H1 (cell line): ENCODE data around the gene AGO3. TPM values are rescaled to one million over a fixed set of nuclear protein-coding genes. Genes with fewer than 3 reads are reported as not detected.

Experiments
- CTCF ChIA-PET: fragments of 300-600 bp; sonication (Branson Sonifier 250); formaldehyde crosslinking; loops from one replicate; lab custom pipeline; 2021; ENCODE audit not compliant: partially characterized antibody; lab: Charles Lee
- POLR2A ChIA-PET: fragments of 300-600 bp; sonication (Branson Sonifier 250); formaldehyde crosslinking; loops from one replicate; lab custom pipeline; 2021; ENCODE audit warnings: inconsistent platforms; ENCODE audit not compliant: partially characterized antibody; lab: Charles Lee
- DNase-seq, 2 experiments: peaks; one replicate each; pipeline versions ENCODE4 v3.0.0 to v3.0.0-alpha.2; 2010 to 2022; ENCODE audit warnings: low spot score in 2 of 2, low read depth in 1 of 2, mixed read lengths in 1 of 2
- FAIRE-seq: peaks from 2 replicates; lab custom pipeline; 2011; peaks lifted over from hg19 to GRCh38; lab: Jason Lieb, UNC
- H2AFZ ChIP-seq: 2 replicates; pipeline ENCODE4 v1.8.1; 2012; ENCODE audit warnings: low read length, inconsistent platforms
- H2AK5ac ChIP-seq: 2 replicates; pipeline ENCODE4 v1.6.1; 2013; ENCODE audit warnings: low read depth, low read length
- H2BK120ac ChIP-seq: replicated peaks from 2 replicates; pipeline ENCODE3; 2013; ENCODE audit warnings: low read depth, low read length, inconsistent platforms
- H2BK12ac ChIP-seq: 2 replicates; pipeline ENCODE4 v1.6.1; 2013; ENCODE audit warnings: low read depth, low read length
- H2BK15ac ChIP-seq: 2 replicates; pipeline ENCODE4 v1.6.1; 2013; ENCODE audit warnings: low read length
- H2BK20ac ChIP-seq: 2 replicates; pipeline ENCODE4 v1.6.1; 2013; ENCODE audit warnings: low read length
- H2BK5ac ChIP-seq: 2 replicates; pipeline ENCODE4 v1.6.1; 2013; ENCODE audit warnings: low read depth, low read length
- H3K14ac ChIP-seq: 2 replicates; pipeline ENCODE4 v1.6.1; 2013; ENCODE audit warnings: inconsistent platforms; ENCODE audit not compliant: insufficient read length
- H3K18ac ChIP-seq: 2 replicates; pipeline ENCODE4 v1.6.1; 2013; ENCODE audit warnings: low read length; ENCODE audit errors: extremely low read depth
- H3K23ac ChIP-seq: 2 replicates; pipeline ENCODE4 v1.6.1; 2013; ENCODE audit warnings: inconsistent platforms; ENCODE audit not compliant: insufficient read length
- H3K23me2 ChIP-seq: 2 replicates; pipeline ENCODE4 v1.6.1; 2013; ENCODE audit warnings: low read depth, low read length
- H3K27ac ChIP-seq: 2 replicates; pipeline ENCODE4 v1.6.1; 2011; ENCODE audit warnings: low read depth, low read length, inconsistent platforms
- H3K27me3 ChIP-seq, 4 experiments: replicated peaks in 1 of 4; 1 replicate in 1 of 4; 2 replicates in 3 of 4; pipeline versions ENCODE4 v1.6.1 to v1.8.1; 2011 to 2013; ENCODE audit warnings: low read length in 3 of 4, mild to moderate bottlenecking in 3 of 4, inconsistent platforms in 2 of 4, mixed read lengths in 2 of 4, moderate library complexity in 1 of 4; ENCODE audit not compliant: control insufficient read depth in 3 of 4, insufficient read depth in 3 of 4; ENCODE audit errors: extremely low read depth in 1 of 4
- H3K36me3 ChIP-seq, 4 experiments: 2 replicates each; pipeline versions ENCODE4 v1.6.1 to v1.8.1; 2011 to 2013; ENCODE audit warnings: mild to moderate bottlenecking in 4 of 4, low read length in 3 of 4, moderate library complexity in 2 of 4, control low read depth in 1 of 4, inconsistent platforms in 1 of 4; ENCODE audit not compliant: insufficient read depth in 4 of 4, control insufficient read depth in 2 of 4
- H3K4ac ChIP-seq: replicated peaks from 2 replicates; pipeline ENCODE3; 2013; ENCODE audit warnings: low read length, low read depth, mixed read lengths, inconsistent platforms; ENCODE audit not compliant: insufficient read length
- H3K4me1 ChIP-seq, 4 experiments: replicated peaks in 1 of 4; 1 replicate in 1 of 4; 2 replicates in 3 of 4; pipeline versions ENCODE4 v1.6.1 to v1.8.1; 2011 to 2013; ENCODE audit warnings: low read length in 3 of 4, inconsistent platforms in 2 of 4, mixed read lengths in 1 of 4; ENCODE audit not compliant: insufficient read depth in 4 of 4, control insufficient read depth in 3 of 4
- H3K4me2 ChIP-seq, 2 experiments: 2 replicates each; pipeline versions ENCODE4 v1.6.1 to v1.8.1; 2011 to 2013; ENCODE audit warnings: low read depth in 2 of 2, low read length in 2 of 2, control low read depth in 1 of 2, inconsistent platforms in 1 of 2, mild to moderate bottlenecking in 1 of 2; ENCODE audit not compliant: insufficient read depth in 1 of 2
- H3K4me3 ChIP-seq, 4 experiments: fragments of 200-600, 300-600 bp in 1 of 4; sonication (generic), shearing (Covaris generic), sonication (Bioruptor Twin) in 1 of 4; 2 replicates each; pipeline versions ENCODE4 v1.5.1 to v1.8.1; 2011 to 2016; ENCODE audit warnings: low read length in 4 of 4, low read depth in 3 of 4, control low read depth in 2 of 4, inconsistent platforms in 2 of 4, mild to moderate bottlenecking in 2 of 4, mixed read lengths in 1 of 4, moderate library complexity in 1 of 4; ENCODE audit not compliant: insufficient read depth in 2 of 4; ENCODE audit errors: extremely low read depth in 1 of 4
- H3K56ac ChIP-seq: replicated peaks from 2 replicates; pipeline ENCODE3; 2013; ENCODE audit warnings: low read depth, mild to moderate bottlenecking, mixed read lengths, low read length, inconsistent platforms; ENCODE audit not compliant: insufficient read length
- H3K79me1 ChIP-seq: 2 replicates; pipeline ENCODE4 v1.6.1; 2013; ENCODE audit warnings: low read depth, low read length, control low read depth
- H3K79me2 ChIP-seq, 2 experiments: 2 replicates each; pipeline versions ENCODE4 v1.6.1 to v1.8.1; 2012 to 2013; ENCODE audit warnings: low read length in 2 of 2, mild to moderate bottlenecking in 2 of 2, inconsistent platforms in 1 of 2; ENCODE audit not compliant: insufficient read depth in 2 of 2, control insufficient read depth in 1 of 2
- H3K9ac ChIP-seq, 4 experiments: replicated peaks in 1 of 4; 1 replicate in 1 of 4; 2 replicates in 3 of 4; pipeline versions ENCODE4 v1.6.1 to v1.8.1; 2011 to 2013; ENCODE audit warnings: low read depth in 3 of 4, low read length in 3 of 4, control low read depth in 2 of 4, mild to moderate bottlenecking in 2 of 4, moderate library complexity in 2 of 4, inconsistent platforms in 1 of 4; ENCODE audit errors: extremely low read depth in 1 of 4
- H3K9me3 ChIP-seq, 2 experiments: 2 replicates each; pipeline versions ENCODE4 v1.6.1 to v1.8.1; 2012 to 2013; ENCODE audit warnings: mild to moderate bottlenecking in 2 of 2, moderate library complexity in 2 of 2, control low read depth in 1 of 2, inconsistent platforms in 1 of 2, low read depth in 1 of 2, low read length in 1 of 2, mixed read lengths in 1 of 2; ENCODE audit not compliant: insufficient read depth in 2 of 2
- H4K20me1 ChIP-seq, 2 experiments: replicated peaks in 1 of 2; 2 replicates each; pipeline versions ENCODE3 to v1.8.1; 2011 to 2013; ENCODE audit warnings: inconsistent platforms in 2 of 2, low read length in 2 of 2, mild to moderate bottlenecking in 1 of 2; ENCODE audit not compliant: insufficient read depth in 2 of 2, control insufficient read depth in 1 of 2
- H4K5ac ChIP-seq: 2 replicates; pipeline ENCODE4 v1.6.1; 2013; ENCODE audit warnings: low read length, low read depth, mixed read lengths, inconsistent platforms; ENCODE audit not compliant: insufficient read length
- H4K8ac ChIP-seq: 2 replicates; pipeline ENCODE4 v1.8.0; 2013; ENCODE audit warnings: mild to moderate bottlenecking, moderate library complexity, low read length, inconsistent platforms; ENCODE audit not compliant: insufficient read depth; ENCODE audit errors: extremely low read depth
- H4K91ac ChIP-seq: replicated peaks from 2 replicates; pipeline ENCODE3; 2013; ENCODE audit warnings: low read length, mixed read lengths, inconsistent platforms; ENCODE audit not compliant: insufficient read length
- CEBPB ChIP-seq: IDR thresholded peaks from 2 replicates; pipeline ENCODE4 v1.6.1; 2012; ENCODE audit warnings: low read depth, low read length
- KDM4A ChIP-seq: IDR thresholded peaks from one replicate; pipeline ENCODE4 v1.7.1; 2012; ENCODE audit warnings: low read depth, mild to moderate bottlenecking, moderate library complexity, low read length, inconsistent platforms; ENCODE audit not compliant: severe bottlenecking
- KDM5A ChIP-seq: fragments of 200-600 bp; IDR thresholded peaks from 2 replicates; pipeline ENCODE4 v1.7.1; 2012; ENCODE audit warnings: mild to moderate bottlenecking, low read length, inconsistent platforms, mixed read lengths
- POLR2A ChIP-seq, 2 experiments: IDR thresholded peaks; 1 replicate in 1 of 2; 2 replicates in 1 of 2; pipeline ENCODE4 v1.6.1; 2011; ENCODE audit warnings: low read depth in 2 of 2, low read length in 2 of 2, mild to moderate bottlenecking in 2 of 2; ENCODE audit errors: control extremely low read depth in 1 of 2
- RAD21 ChIP-seq, 2 experiments: IDR thresholded peaks in 1 of 2; conservative IDR thresholded peaks in 1 of 2; 2 replicates each; pipeline ENCODE4 v1.6.1; 2011; ENCODE audit warnings: low read depth in 2 of 2, low read length in 2 of 2, improper control_type of control experiment in 1 of 2, inconsistent platforms in 1 of 2, mild to moderate bottlenecking in 1 of 2, moderate library complexity in 1 of 2
- SIX5 ChIP-seq: IDR thresholded peaks from 2 replicates; pipeline ENCODE4 v1.6.1; 2011; ENCODE audit warnings: mild to moderate bottlenecking, low read depth, low read length
- WGBS, 2 experiments: shearing (Covaris generic) in 1 of 2; methylation state at CpG; one replicate each; pipeline versions ENCODE4 v1.1.6 to v1.1.7; 2013 to 2015; ENCODE audit warnings: low lambda C conversion rate in 2 of 2, mixed read lengths in 2 of 2, inconsistent platforms in 1 of 2, low coverage in 1 of 2, missing lambda C conversion rate in 1 of 2; ENCODE audit not compliant: insufficient replicate concordance in 2 of 2, insufficient coverage in 1 of 2, insufficient read length in 1 of 2; ENCODE audit errors: extremely low coverage in 1 of 2, missing lambda C conversion rate in 1 of 2; 5-methylcytosine and 5-hydroxymethylcytosine counted together
- polyA plus RNA-seq, 7 experiments: library from polyadenylated mRNA; depleted of rRNA in 3 of 7; stranded (reverse) in 5 of 7; unstranded in 2 of 7; fragments of >200 nt in 5 of 7; fragments of 200-250 nt in 2 of 7; gene quantifications; 1 replicate in 5 of 7; 2 replicates in 1 of 7; 4 replicates in 1 of 7; pipeline versions ENCODE4 v1.2.1 to v1.2.3, GENCODE V29; 2011 to 2013; ENCODE audit warnings: missing spikeins in 2 of 7, mixed read lengths in 2 of 7
- total RNA-seq: library from RNA; stranded (reverse); fragmentation: NEBNext Ultra II Directional; extraction: Animal tissue kit (Norgen Biotek cat#: 25700); gene quantifications from 2 replicates; pipeline ENCODE4 v1.2.1, GENCODE V29; 2021
- TF ChIP-seq, protein P1 (sequence below): IDR thresholded peaks from 2 replicates; pipeline ENCODE4 v1.6.1; 2011; ENCODE audit warnings: low read length, improper control_type of control experiment
- TF ChIP-seq, protein P2 (sequence below): IDR thresholded peaks from 2 replicates; pipeline ENCODE4 v1.6.1; 2012; ENCODE audit warnings: inconsistent platforms
- TF ChIP-seq, protein P3 (sequence below), 3 experiments: IDR thresholded peaks; 1 replicate in 2 of 3; 2 replicates in 1 of 3; pipeline versions ENCODE4 v1.5.1 to v1.6.1; 2011; ENCODE audit warnings: low read length in 3 of 3, mild to moderate bottlenecking in 3 of 3, inconsistent platforms in 2 of 3, low read depth in 1 of 3, moderate library complexity in 1 of 3; ENCODE audit not compliant: insufficient read depth in 1 of 3; ENCODE audit errors: control extremely low read depth in 1 of 3

The AGO3 gene
- total and polyA plus RNA-seq, 2 of the 8 experiments (the other 6 are each of a cell fraction or from before 2014, with no cell fraction given), result 10.7 to 26.4 TPM

DNA sequence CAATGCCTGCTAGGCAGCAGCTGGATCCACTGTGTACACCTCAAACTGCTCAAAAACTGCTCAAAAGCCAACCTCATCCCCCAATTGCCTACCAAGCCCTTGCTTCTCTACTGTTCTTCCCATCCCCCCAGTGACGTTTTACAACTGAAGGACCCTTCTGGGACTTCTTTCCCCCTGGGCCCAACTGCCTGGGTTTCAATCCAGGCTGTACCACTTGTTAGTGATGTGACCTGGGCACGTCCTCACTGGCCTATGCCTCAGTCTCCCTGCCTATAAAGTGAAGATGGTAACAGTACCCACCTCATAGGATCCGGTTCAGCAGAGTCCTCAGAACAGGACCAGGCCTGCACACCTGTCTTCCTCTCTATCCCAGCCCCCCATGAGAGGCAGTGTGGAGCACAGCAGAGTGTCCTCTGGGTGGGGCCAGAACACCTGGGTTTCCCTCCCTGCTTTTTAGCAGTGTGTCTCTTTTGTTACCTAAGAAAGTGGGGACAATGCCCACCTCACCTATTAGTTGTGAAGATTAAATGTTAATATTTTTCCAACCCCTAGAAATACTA is 151.1 kb downstream of the AGO3 start:
- Histone ChIP-seq H3K9ac (no peak overlapping the region), H2BK12ac (no peak overlapping the region), H3K4me2 (no peak overlapping the region), H3K4ac (no peak overlapping the region), H2AFZ (no peak overlapping the region), H3K27ac (no peak overlapping the region), H3K36me3 (no peaks in the 10 kb centered on the region), H4K91ac (no peak overlapping the region), H3K56ac (no peak overlapping the region), H3K14ac (no peak overlapping the region), H2BK120ac (no peak overlapping the region), H2AK5ac (no peak overlapping the region), H4K8ac (no peak overlapping the region), H3K9me3 (no peaks in the 10 kb centered on the region), H4K5ac (no peak overlapping the region), H3K23ac (no peak overlapping the region), H3K27me3 (peaks cover 0 to 3% (median 0%) of the 10 kb centered on the region in 4 experiments; a peak in 2 of 7 replicates), H4K20me1 (no peaks in the 10 kb centered on the region), H2BK5ac (no peak overlapping the region), H3K23me2 (peaks cover 6% of the 10 kb centered on the region; the same call in 1 of the 2 replicates), H3K4me3 (no peak overlapping the region), H3K79me2 (no peaks in the 10 kb centered on the region), H2BK20ac (no peak overlapping the region), H2BK15ac (no peak overlapping the region), H3K79me1 (no peaks in the 10 kb centered on the region), H3K4me1 (peaks cover 0 to 6% (median 3%) of the 10 kb centered on the region in 4 experiments; a peak in 2 of 7 replicates), H3K18ac (no peak overlapping the region)
- WGBS, 2 experiments, result 82% methylated on average over 3 of the region's 3 CpGs; no CpG with 5 or more reads in 1 of the 2 experiments
- ChIA-PET POLR2A (no interaction called here), CTCF (no interaction called here)
- DNase-seq, result peak in 1 of 2 experiments; percentile 32
- FAIRE-seq, result no peak
- TF ChIP-seq CEBPB (no peak), RAD21 (IDR thresholded peaks at IDR 0.05 in 1 of 2, conservative IDR thresholded peaks at IDR 0.05 in 1 of 2; ENCODE audit: low read depth in 2 of 2, low read length in 2 of 2) (no peak), SIX5 (no peak), KDM5A (no peak), KDM4A (no peak), POLR2A (IDR thresholded peaks at IDR 0.05; ENCODE audit: control extremely low read depth in 1 of 2, low read depth in 2 of 2, low read length in 2 of 2) (no peak)
- TF ChIP-seq, protein P1, sequence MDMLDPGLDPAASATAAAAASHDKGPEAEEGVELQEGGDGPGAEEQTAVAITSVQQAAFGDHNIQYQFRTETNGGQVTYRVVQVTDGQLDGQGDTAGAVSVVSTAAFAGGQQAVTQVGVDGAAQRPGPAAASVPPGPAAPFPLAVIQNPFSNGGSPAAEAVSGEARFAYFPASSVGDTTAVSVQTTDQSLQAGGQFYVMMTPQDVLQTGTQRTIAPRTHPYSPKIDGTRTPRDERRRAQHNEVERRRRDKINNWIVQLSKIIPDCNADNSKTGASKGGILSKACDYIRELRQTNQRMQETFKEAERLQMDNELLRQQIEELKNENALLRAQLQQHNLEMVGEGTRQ, result no peak
- TF ChIP-seq, protein P2, sequence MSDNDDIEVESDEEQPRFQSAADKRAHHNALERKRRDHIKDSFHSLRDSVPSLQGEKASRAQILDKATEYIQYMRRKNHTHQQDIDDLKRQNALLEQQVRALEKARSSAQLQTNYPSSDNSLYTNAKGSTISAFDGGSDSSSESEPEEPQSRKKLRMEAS, result no peak
- TF ChIP-seq, protein P3, sequence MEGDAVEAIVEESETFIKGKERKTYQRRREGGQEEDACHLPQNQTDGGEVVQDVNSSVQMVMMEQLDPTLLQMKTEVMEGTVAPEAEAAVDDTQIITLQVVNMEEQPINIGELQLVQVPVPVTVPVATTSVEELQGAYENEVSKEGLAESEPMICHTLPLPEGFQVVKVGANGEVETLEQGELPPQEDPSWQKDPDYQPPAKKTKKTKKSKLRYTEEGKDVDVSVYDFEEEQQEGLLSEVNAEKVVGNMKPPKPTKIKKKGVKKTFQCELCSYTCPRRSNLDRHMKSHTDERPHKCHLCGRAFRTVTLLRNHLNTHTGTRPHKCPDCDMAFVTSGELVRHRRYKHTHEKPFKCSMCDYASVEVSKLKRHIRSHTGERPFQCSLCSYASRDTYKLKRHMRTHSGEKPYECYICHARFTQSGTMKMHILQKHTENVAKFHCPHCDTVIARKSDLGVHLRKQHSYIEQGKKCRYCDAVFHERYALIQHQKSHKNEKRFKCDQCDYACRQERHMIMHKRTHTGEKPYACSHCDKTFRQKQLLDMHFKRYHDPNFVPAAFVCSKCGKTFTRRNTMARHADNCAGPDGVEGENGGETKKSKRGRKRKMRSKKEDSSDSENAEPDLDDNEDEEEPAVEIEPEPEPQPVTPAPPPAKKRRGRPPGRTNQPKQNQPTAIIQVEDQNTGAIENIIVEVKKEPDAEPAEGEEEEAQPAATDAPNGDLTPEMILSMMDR (IDR thresholded peaks at IDR 0.05; ENCODE audit: control extremely low read depth in 1 of 3, insufficient read depth in 1 of 3, low read depth in 1 of 3, low read length in 3 of 3), result no peak
